HG02852 (cell line): Measurements from ENCODE around the gene DCAF8.
A peak's percentile ranks its signal among the peaks of the same experiment; 100 is the strongest.
"Not testable (repeated sequence)": the region's sequence is repeated elsewhere in the genome, so short reads cannot be mapped to it uniquely, and the experiment has no call there.

Experiments used
- ATAC-seq: cut with Tn5 transposase; IDR thresholded peaks from one replicate; pipeline ENCODE4 v1.9.1; 2021; ENCODE audit warnings: mild to moderate bottlenecking, moderate library complexity; ENCODE audit not compliant: unreplicated experiment

Gene DCAF8

DNA sequence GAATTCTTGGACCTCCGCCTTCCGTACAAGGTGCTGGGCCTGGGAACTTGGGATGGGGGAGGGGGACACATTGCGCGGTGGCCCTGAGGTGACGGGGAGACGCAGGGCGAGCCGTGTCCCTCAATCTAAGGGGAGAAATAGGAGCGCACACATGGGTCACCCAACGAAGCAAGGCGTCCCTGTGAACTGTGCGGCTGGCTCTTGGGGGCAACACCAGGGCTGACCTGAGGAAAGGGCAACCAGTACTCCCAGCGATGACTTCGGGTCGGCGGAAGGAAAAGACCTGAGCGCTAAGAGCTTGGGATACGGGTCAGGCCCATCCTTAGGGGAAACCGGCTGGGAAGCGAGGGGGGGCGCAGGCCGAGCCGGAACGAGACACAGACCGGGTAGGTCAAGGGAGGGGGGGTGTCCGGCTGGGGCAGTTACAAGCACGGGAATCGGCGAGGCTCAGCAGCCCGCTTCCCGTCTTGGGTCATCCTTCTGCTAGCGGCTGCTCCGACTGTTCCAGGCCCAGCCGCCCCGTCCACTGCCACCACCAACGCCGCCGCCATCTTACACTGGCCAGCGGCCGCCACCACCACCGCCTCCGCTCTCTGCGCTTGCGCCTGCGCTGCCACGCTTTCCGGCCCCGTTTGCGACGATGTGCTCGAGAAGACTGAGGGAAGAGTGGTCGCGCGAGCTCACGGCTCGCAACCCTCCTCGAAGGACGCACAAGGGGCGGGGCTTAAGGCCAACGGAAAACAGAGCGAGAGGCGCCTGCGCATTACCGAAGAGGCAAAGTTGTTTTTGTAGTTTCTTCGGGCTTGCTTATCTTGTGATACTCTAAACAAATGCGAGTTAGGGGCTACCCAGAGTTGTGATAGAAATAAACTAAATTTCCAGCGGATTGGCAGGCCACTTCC lies at the start of gene DCAF8:
DCAF8 (minus strand) TSS at position 657 of the 902 bp plus-strand sequence. CDS start 18,541 bp downstream, outside the sequence.
- ATAC-seq = peak; percentile 78

DNA sequence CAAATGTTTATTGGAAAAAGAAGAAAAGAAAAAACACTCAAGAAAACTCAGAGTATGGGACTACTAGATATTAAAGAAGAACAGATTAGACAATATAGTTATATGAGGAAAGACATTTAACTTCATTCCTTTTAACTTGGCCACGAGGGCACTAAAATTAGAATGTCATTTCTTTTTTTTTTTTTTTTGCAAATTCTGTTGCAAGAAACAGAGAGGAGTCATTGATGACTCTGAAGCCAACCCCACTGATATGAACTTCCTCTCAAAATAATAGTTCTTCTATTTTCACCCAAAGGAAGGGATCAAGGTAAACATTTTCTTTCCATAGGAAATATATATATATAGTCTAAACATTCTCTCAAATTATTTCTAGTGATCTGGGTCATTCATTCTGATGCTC lies 47.2 kb upstream of the DCAF8 start:
- no peak for ATAC-seq

DNA sequence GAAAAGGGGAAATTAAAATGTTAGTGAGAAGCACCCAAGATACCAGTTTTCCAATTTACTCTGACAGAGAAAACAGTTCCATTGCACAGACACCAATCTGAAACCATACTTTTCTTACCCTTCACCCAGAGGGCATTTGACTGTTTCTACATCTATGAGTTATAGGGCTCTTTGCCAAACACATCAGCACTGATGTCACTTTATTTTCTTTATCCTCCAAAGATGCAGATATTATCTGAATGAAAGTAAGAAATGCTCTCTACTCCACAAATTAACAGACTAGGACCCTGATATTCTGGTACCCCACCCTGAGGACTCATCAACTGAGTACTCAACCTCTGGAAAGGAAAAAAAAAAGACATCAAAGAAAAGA lies 46.8 kb upstream of the DCAF8 start:
- ATAC-seq = no peak

DNA sequence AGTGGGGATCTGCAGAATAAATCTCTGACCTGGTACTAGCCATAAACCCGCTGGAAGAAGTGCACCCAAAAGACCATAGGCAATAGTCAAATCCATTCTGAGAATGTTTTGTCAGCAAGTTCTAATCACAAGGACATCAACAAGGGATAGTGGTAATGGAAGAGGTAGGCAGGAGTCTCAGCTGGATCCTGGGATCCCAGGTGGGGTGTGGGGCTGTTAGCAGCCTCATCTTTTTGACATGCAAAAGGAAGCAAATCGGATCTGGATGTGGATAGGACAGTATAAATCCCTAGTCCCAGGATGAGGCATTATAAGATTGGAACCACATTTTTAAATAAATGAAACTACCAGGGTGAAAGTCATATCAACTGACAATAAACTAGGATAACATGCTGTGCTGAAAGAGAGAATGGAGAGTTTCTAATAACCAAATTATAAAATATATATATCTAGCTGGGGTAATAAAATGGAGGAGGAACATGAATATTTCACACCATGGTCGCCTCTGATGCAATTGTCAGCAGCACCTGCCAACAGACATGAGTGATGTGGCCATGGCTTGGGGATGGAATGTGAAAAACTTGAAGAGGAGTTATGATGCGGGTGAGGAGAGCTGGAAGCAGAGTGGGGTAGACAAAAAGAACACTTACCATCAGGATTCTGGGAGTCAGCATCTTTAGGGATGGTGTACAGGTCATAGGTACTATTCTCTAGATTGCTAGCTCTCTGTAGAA lies 46.3 kb upstream of the DCAF8 start:
- ATAC-seq = no peak

DNA sequence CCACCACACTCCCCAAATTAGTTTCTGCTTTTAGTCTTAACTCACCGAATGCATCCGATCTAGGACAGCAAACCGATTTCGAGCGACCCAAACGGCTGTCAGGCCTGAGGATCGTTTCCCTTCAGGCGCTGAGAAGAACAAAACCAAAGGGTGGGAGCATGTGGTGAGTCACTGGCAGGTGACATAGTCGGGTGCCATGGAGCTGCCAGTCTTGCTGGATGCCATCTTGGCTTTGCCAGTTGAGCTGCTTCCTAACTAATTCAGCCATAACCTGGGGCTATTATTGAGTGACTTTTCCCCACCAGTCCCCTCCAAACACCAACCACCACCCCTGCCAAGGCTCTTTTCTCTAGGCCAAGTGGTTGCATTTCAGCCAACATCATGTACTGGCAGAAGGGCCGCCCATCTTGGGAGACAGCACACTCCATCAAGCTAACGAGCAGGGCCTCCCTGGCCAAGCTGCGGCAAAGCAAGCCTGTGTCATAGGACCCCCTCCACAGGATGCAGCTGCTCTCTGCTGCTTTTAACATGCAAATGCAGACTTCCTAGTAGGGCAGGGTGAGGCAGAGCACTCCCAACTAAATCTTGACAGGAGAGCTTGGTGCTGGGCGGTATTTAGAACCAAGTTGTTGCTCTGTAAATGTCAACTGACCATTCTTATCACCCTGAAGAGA lies 44.9 kb upstream of the DCAF8 start:
- ATAC-seq = no peak

DNA sequence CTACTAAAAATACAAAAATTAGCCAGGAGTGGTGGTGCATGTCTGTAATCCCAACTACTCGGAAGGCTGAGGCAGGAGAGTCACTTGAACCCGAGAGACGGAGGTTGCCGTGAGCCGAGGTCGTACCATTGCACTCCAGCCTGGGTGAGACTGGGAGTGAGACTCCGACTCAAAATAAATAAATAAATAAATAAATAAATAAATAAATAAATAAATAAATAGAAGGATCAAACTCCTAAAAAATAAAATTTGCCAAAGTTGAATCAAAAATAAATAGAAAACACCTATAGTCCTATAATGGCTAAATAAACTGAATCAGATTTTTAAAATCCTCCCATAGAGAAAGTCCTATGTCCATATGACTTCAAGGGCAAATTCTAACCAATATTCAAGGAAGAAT lies 37.8 kb upstream of the DCAF8 start:
- no peak for ATAC-seq

DNA sequence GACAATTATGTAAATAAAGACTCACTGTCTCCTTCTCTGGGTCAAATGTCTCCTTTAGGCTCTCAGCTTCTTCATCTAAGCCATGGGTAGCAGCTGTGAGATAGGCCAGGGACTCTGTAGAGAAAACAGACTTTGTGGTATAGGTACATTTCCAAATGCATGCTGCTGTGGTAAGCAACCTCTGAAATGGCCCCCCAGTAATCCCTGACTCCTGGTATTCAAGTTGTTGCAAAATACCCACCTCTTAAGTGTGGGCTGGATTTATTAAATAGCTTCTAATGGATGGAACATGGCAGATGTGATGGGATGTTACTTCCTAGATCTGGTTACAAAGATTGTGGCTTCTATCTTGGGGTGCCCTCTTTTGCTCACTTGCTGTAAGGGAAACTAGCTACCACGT lies 33.7 kb upstream of the DCAF8 start:
- ATAC-seq = no peak

DNA sequence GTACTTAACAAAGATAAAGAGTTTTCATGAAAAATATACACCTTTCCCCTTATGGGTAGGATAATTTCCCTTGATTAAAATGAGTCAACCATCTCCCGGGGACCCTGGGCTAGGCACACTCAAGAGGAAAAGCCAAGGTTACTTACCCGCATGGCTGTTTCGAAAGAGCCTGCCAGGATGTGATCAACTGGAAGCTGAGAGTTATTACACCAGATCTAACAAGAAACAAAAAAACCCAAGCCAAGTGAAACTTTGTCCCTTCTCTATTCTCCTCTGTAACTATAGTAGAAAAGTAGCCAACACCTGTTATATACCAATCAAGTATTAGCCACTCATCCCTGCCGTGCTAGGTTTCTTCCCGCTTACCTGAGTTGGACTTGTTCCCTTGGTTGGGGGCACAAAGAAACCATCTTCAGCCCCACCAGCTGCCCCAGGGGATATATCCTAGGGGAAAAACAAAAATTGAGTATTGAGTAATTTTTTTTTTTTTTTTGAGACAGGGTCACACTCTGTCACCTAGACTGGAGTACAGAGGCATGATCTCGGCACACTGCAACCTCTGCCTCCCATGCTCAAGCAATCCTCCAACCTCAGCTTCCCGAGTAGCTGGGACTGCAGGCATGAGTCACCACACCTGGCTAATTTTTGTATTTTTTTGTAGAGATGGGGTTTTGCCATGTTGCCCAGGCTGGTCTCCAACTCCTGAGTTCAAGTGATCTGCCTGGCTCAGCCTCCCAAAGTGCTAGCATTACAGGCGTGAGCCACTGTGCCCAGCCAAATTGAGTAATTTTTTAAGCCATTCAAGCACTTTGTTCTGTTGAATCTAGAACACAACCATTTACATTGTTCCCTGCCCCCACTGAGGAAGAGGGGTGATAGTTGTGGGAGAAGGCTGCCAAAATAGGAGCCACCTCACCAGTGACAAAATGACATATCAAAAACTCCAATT lies 30.9 kb upstream of the DCAF8 start:
- no peak for ATAC-seq

DNA sequence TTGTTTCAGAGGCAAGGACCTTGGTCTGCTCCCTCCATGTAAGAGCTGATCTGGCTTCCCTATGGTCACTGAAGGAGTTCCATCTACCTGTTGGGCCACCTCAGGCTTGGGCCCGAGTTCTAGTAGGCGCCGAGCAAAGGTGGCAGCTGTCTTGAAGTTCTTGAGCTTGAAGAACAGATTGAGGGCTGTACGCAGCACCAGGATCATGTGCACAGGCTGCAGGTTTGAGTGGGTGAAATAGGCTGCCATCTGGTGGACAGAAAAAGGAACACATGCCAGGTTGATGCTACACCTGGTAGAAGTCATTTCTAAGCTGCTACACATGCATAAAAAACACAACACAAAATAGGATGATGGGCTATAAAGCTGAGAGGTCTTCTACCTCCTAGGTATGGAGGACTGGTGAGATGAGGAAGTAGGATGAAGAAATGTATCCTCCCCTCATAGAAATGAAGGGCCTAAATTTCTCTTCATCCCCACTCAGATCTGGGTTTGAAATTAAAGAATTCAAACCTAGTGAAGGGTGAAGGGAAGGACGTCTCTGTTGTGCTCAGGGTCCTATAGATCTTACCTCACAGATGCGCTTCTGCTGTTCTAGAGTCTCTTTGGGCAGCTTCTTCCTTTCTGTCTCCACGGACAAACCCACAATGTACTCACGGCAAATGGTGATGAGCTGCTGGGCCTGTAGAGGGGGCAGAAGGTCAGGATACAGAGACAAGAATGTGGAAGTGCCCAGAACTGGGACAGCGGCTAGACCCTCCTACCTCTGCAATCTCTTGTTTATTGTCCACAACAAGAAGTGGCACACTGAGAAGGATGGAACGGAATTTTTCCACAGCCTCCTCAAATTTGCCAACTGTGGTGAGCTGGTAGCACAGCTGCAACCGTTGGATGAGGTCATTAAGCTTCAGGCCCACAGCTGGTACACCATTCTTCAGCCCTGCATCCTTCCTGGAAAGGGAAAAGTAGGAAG lies 29.2 kb upstream of the DCAF8 start:
- ATAC-seq = no peak

DNA sequence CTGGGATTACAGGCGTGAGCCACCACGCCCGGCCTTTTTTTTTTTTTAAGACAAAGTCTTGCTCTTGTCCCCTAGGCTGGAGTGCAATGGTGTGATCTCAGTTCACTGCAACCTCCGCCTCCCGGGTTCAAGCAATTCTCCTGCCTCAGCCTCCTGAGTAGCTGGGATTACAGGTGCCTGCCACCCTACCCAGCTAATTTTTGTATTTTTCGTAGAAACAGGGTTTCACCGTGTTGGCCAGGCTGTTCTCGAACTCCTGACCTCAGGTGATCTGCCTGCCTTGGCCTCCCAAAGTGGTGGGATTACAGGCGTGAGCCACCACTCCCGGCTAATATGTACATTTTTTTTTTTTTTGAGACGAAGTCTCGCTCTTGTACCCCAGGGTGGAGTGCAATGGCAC lies 25.4 kb upstream of the DCAF8 start:
- not testable (repeated sequence) for ATAC-seq

DNA sequence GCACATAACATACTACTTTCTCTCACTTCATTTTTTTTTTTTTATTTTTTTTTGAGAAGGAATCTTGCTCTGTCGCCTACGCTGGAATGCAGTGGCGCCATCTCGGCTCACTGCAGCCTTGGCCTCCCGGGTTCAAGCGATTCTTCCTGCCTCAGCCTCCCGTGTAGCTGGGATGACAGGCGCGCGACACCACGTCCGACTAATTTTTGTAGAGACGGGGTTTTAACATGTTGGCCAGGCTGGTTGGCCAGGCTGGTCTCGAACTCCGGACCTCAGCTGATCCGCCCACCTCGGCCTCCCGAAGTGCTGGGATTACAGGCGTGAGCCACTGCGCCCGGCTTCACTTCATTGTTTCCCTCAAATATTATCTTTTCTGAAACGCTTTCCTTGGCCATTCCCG lies 23.2 kb upstream of the DCAF8 start:
- no peak for ATAC-seq

DNA sequence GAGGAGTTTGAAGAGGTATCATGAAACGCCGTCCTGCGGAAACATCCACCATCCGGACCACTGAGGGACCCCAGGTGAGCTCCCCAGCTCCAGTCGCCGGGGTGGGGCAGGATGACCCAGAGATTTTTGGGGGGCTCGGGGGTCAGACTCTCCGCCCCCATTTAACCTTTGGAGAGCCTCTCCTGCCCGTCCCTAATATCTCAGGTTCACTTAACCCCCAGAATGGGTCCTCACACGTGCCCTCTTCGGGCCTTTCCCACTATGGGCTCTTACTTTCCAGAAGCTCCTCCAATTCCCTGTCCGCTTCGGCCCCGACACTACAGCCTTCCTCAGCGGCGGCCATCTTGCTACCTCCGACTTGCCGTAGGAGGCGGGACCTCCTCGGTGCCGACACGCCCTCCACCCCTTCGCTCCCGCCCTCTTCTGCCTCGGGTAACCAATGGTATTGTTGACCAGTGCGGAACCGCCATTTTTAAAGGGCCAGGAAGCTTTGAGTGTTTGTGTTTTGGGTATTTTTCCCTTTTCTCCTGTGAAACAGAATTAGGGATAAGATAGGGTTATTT lies 22.5 kb upstream of the DCAF8 start, which contains the start of gene PEX19:
PEX19 (minus strand) TSS at position 352 of the 563 bp plus-strand sequence; CDS start at position 343, 9 bp downstream.
- peak; percentile 95 for ATAC-seq

DNA sequence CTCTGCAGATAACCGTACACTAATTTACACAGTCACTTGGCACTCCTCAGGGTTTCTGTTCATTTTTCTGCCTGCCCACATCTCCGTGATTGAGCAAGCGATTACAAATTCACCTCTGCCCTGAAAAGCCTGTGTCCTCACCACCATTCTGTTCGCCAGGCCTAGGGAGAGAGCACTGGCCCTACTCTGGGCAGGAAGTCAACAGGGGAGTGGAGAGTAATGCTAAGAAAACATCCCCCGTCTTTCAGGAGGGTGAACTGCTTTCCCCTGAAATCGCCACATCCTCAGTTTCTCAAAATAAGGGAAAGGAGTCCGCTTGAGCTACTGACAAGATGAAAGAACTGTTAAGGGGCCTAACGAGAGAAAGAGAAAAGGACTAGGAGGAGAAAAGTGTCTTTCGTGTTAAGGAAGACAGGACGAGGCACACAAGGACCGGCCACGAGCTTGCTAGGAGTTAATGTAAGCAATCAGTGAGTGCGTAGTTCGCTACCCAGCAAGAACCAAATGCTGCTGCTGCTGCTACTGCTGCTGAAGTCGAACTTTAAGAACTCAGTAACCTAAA lies 22.0 kb upstream of the DCAF8 start:
- ATAC-seq = peak; percentile 21

DNA sequence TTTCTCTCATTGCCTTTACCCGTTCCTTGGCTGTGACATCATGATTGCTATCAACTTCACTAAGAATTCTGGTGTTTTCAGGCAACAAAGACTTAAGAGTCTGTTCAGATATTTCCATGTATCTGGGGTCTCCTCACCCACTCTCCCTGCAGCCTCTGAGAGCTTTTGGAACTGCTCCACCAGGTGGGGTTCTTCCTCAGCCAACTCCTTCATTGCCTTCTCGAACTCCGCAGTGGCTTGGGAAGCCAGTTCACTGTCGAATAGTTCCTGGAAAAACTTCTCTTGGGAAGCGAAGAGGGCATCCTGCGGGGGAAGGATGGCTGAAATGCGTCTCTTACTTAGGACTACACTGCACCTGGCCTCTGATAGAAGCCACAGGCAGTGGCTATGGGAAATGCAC lies 20.5 kb upstream of the DCAF8 start:
- ATAC-seq = no peak

DNA sequence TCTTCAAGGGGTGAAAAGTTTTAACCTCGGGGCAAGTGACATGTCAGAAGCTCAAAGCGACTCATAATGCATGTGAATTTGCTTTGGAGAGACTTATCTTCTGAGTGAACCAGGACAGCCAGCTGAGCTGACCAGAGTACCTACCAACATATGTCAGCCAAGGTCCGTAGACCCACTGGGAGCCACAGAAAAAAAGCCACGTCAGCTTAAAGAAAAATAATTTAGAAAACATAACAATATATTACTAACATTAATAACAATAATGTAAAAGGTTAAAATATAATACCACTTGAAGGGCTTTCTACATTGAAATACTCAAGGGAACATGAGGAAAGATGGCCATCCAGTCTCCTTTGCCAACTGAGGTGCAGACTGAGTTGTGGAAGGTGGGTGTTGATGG lies 15.6 kb upstream of the DCAF8 start:
- ATAC-seq = no peak

DNA sequence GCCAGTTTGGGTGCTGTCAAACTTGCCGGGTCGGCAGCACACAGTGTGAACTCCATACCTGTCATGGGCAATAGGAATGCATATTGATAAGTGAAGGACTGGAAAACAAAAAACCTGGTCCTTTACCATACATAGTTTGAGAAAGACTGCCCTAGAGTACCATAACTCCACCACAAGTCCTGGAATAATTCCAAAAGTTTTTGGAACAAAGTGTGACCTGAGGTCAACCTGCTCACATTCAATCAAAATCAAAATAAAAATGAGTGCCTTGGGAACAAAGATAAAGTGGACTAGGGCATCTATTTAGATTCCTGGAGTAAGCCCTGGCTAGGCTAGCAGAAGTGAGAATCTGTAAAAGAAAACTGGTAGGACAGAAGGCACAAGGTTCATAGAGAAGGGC lies 15.0 kb upstream of the DCAF8 start:
- ATAC-seq = no peak

DNA sequence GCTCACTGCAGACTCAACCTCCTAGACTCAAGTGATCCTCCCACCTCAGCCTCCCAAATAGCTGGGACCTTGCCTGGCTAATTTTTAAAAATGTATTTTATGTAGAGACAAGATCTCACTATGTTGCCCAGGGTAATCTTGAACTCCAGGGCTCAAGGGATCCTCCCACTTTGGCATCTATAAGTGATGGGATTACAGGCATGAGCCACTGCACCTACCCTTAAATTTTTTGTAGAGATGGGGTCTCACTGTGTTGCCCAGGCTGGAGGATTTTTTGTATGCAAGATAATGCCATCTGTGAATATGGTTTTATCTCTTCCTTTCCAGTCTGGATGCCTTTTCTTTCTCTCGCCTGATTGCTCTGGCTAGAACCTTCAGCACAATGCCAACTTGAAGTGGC lies 8.7 kb upstream of the DCAF8 start:
- ATAC-seq = no peak

DNA sequence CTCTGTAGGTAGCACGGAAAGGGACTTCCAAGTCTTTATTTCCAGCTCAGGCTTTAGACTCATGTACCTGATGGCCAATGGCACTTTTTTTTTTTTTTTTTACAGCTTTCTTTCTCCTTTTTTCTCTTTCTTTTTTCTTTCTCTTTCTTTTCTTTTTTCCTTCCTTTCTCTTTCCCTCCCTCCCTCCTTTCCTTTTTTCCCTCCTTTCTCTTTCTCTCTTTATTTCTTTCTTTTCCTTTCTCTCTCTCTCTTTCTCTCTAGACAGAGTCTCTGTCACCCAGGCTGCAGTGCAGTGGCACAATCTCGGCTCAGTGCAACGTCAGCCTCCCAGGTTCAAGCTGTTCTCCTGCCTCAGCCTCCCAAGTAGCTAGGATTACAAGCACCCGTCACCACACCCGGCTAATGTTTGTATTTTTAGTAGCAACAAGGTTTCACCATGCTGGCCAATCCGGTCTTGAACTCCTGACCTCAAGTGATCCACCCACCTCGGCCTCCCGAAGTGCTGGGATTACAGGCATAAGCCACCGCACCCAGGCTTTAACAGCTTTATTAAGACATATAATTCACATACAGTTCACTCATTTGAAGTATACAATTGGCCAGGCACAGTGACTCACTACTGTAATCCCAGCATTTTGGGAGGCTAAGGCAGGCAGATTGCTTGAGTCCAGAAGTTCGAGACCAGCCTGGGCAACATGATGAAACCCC lies 5.1 kb upstream of the DCAF8 start:
- no peak for ATAC-seq
